ENCODE measurements around the gene CTAGE1. TPM values are rescaled to one million over a fixed set of nuclear protein-coding genes. Genes with fewer than 3 reads are reported as not detected.

Gene CTAGE1
- total RNA-seq, 2 experiments from 2014 or later, result not detected

DNA sequence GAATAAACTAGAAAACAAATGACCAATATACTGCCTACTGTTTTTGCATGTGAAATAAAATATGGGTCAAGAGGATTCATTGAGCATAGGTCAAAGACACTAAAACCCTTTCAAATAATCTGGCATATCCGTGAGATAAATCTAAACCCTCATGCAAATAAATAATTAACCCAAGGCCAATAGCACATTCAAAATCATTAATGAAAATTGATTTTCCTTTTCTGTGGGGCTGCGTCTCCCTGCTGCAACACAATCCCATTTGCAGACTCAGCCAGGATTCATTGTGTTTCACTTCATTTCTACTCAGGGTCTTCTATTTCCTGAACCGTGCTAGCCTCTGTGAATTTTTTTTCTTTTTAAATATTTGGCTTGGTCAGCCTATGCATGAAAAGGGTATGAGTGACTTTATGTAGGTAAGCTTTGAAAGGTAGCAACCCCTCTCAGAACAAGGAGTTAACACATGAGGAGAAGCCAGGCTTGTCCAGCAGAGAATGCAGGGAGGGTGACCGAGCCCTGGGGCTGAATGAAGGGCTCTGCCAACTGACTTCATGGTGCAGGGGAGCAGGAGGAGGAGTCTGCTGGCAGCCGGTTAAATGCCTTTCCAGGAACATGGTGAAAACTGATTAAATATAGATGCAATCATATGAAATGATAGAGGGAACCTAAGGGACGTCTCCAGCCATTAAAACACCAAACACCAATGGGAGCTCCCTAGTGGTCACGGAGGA, 10.3 kb upstream of the CTAGE1 start:
- intact Hi-C loops (cut with micrococcal nuclease; ENCODE audit: unreplicated experiment), result no loop called here
- H3K4me2 ChIP-seq (ENCODE audit: low read length), result no peak overlapping the region
- no peak overlapping the region for H3K4me3 ChIP-seq (ENCODE audit: low read depth, low read length, poor library complexity, severe bottlenecking)
- H3K36me3 ChIP-seq (ENCODE audit: insufficient read depth, low read length), result no peaks in the 10 kb centered on the region
- TF ChIP-seq, protein P1, sequence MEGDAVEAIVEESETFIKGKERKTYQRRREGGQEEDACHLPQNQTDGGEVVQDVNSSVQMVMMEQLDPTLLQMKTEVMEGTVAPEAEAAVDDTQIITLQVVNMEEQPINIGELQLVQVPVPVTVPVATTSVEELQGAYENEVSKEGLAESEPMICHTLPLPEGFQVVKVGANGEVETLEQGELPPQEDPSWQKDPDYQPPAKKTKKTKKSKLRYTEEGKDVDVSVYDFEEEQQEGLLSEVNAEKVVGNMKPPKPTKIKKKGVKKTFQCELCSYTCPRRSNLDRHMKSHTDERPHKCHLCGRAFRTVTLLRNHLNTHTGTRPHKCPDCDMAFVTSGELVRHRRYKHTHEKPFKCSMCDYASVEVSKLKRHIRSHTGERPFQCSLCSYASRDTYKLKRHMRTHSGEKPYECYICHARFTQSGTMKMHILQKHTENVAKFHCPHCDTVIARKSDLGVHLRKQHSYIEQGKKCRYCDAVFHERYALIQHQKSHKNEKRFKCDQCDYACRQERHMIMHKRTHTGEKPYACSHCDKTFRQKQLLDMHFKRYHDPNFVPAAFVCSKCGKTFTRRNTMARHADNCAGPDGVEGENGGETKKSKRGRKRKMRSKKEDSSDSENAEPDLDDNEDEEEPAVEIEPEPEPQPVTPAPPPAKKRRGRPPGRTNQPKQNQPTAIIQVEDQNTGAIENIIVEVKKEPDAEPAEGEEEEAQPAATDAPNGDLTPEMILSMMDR (conservative IDR thresholded peaks at IDR 0.05; ENCODE audit: low read length), result no peak
- no peak for TF ChIP-seq EZH2phosphoT487 (IDR thresholded peaks at IDR 0.05; ENCODE audit: borderline replicate concordance, low read depth, low read length)
- no peak for DNase-seq (ENCODE audit: low spot score)
- H3K79me2 ChIP-seq (ENCODE audit: insufficient read depth, low read depth, low read length), result no peaks in the 10 kb centered on the region
- no peaks in the 10 kb centered on the region for H3K9me3 ChIP-seq (ENCODE audit: low read length)
- no peaks in the 10 kb centered on the region for H3K9me2 ChIP-seq (ENCODE audit: insufficient read depth, low read length)
- H3K4me1 ChIP-seq (ENCODE audit: insufficient read depth, low read length, poor library complexity, severe bottlenecking), result no peaks in the 10 kb centered on the region
- BruUV-seq (replicated peaks), result no TSS peak
- ChIA-PET POLR2A (no interaction called here), CTCF (ENCODE audit: unreplicated experiment) (no interaction called here)
- no peak overlapping the region for H3K27ac ChIP-seq (ENCODE audit: low read depth, low read length, poor library complexity, severe bottlenecking)
- H4K20me1 ChIP-seq (ENCODE audit: insufficient read depth, low read length), result no peaks in the 10 kb centered on the region
- H2AFZ ChIP-seq (ENCODE audit: low read length), result no peak overlapping the region

DNA sequence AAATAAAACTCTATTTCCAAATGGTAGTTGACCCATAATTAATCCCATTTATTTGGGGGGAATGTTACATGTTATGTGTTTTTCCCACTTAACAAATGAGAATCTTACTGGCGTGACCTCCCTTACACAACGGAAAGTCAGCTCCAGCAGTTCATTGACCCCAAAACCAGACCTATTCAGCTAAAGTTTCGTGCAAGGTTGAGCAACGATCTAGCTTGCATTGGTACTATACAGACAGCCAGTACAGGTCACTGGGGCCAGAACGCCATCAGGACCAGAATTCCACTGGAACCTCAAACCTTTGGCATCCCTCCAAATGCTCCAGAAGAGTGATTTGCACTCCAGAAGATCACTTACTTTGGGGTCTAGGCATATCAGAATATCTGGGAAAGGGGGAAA, 6.8 kb upstream of the CTAGE1 start:
- ChIA-PET POLR2A (interaction anchor here (0.7 kb wide), 1 partner anchor 307 kb away, joined by 4 read pairs; no protein-coding TSS in a partner anchor), CTCF (ENCODE audit: unreplicated experiment) (no interaction called here)
- intact Hi-C loops (cut with micrococcal nuclease; ENCODE audit: unreplicated experiment), result no loop called here
- no TSS peak for BruUV-seq (replicated peaks)
- Histone ChIP-seq H2AFZ (ENCODE audit: low read length) (no peak overlapping the region), H4K20me1 (ENCODE audit: insufficient read depth, low read length) (no peaks in the 10 kb centered on the region), H3K79me2 (ENCODE audit: insufficient read depth, low read depth, low read length) (no peaks in the 10 kb centered on the region), H3K9me3 (ENCODE audit: low read length) (no peaks in the 10 kb centered on the region), H3K9me2 (ENCODE audit: insufficient read depth, low read length) (no peaks in the 10 kb centered on the region), H3K27ac (ENCODE audit: low read depth, low read length, poor library complexity, severe bottlenecking) (no peak overlapping the region), H3K4me1 (ENCODE audit: insufficient read depth, low read length, poor library complexity, severe bottlenecking) (no peaks in the 10 kb centered on the region), H3K4me2 (ENCODE audit: low read length) (no peak overlapping the region), H3K4me3 (ENCODE audit: low read depth, low read length, poor library complexity, severe bottlenecking) (no peak overlapping the region), H3K36me3 (ENCODE audit: insufficient read depth, low read length) (no peaks in the 10 kb centered on the region)
- DNase-seq (ENCODE audit: low spot score), result no peak
- TF ChIP-seq, protein P1 (conservative IDR thresholded peaks at IDR 0.05; ENCODE audit: low read length), result no peak
- TF ChIP-seq EZH2phosphoT487 (IDR thresholded peaks at IDR 0.05; ENCODE audit: borderline replicate concordance, low read depth, low read length), result no peak

DNA sequence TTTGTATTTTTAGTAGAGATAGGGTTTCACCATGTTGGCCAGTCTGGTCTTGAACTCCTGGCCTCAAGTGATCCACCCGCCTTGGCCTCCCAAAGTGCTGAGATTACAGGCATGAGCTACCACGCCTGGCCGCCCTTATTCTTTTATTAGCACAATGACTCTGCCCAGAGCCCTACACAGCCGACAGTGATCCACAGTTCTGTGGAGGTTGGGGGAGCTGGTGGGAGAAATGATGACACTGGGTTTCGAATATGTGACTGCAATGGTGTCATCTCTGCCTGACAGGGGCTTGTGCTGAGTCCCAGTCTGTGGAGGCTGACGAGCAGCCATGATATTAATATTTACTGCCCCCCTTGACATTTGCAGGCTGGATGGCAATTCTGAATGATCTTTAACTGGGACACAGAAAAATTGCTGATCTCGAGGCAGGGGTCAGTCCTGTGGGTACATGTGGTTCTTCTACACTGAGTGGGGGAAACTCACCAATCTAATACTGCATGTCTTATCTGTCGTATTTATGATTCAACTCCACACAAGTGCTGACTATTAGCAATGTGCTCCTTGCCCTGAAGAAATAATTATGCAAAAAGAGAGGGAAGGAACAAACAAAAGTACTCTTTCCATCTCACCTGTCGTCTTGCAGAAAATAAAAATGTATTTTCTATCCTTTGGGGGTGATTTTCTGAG, 6.3 kb upstream of the CTAGE1 start:
- Histone ChIP-seq H3K27ac (ENCODE audit: low read depth, low read length, poor library complexity, severe bottlenecking) (no peak overlapping the region), H3K9me3 (ENCODE audit: low read length) (no peaks in the 10 kb centered on the region), H3K4me3 (ENCODE audit: low read depth, low read length, poor library complexity, severe bottlenecking) (no peak overlapping the region), H3K4me1 (ENCODE audit: insufficient read depth, low read length, poor library complexity, severe bottlenecking) (no peaks in the 10 kb centered on the region), H3K9me2 (ENCODE audit: insufficient read depth, low read length) (no peaks in the 10 kb centered on the region), H4K20me1 (ENCODE audit: insufficient read depth, low read length) (no peaks in the 10 kb centered on the region), H3K79me2 (ENCODE audit: insufficient read depth, low read depth, low read length) (no peaks in the 10 kb centered on the region), H3K4me2 (ENCODE audit: low read length) (no peak overlapping the region), H3K36me3 (ENCODE audit: insufficient read depth, low read length) (no peaks in the 10 kb centered on the region), H2AFZ (ENCODE audit: low read length) (no peak overlapping the region)
- ChIA-PET POLR2A (interaction anchor here (0.7 to 1.1 kb wide), 2 partner anchors 10 to 24 kb away, joined by 3 read pairs; no protein-coding TSS in a partner anchor), CTCF (ENCODE audit: unreplicated experiment) (no interaction called here)
- intact Hi-C loops (cut with micrococcal nuclease; ENCODE audit: unreplicated experiment), result no loop called here
- no TSS peak for BruUV-seq (replicated peaks)
- no peak for DNase-seq (ENCODE audit: low spot score)
- TF ChIP-seq EZH2phosphoT487 (IDR thresholded peaks at IDR 0.05; ENCODE audit: borderline replicate concordance, low read depth, low read length), result no peak
- TF ChIP-seq, protein P1 (conservative IDR thresholded peaks at IDR 0.05; ENCODE audit: low read length), result no peak
